ENCODE data around the gene F12.
A peak's percentile ranks its signal among the peaks of the same experiment; 100 is the strongest.

Gene F12

GRCh38 chr5:177440211-177440989 lies 31.0 kb upstream of the F12 start:
- Mint-ChIP-seq H3K27me3 (no peaks in the 10 kb centered on the region), H3K9me3 (no peaks in the 10 kb centered on the region), H3K4me3 (peak overlapping the region; percentile 36), H3K4me1 (peaks cover 59% of the 10 kb centered on the region), H3K36me3 (peaks cover 11% of the 10 kb centered on the region), H3K27ac (peak overlapping the region; percentile 83)

- Mint-ChIP-seq H3K27ac (peak overlapping the region; percentile 83), H3K9me3 (no peaks in the 10 kb centered on the region), H3K4me1 (peaks cover 56% of the 10 kb centered on the region), H3K36me3 (peaks cover 11% of the 10 kb centered on the region), H3K27me3 (no peaks in the 10 kb centered on the region), H3K4me3 (no peak overlapping the region)
Measured at GRCh38 chr5:177439518-177440053, 30.2 kb upstream of the F12 start.

- Mint-ChIP-seq H3K27me3 (no peaks in the 10 kb centered on the region), H3K4me1 (peaks cover 56% of the 10 kb centered on the region), H3K27ac (peak overlapping the region; percentile 76), H3K4me3 (peak overlapping the region; percentile 3), H3K36me3 (peaks cover 15% of the 10 kb centered on the region), H3K9me3 (no peaks in the 10 kb centered on the region)
Measured at GRCh38 chr5:177438468-177438867, 29.1 kb upstream of the F12 start.

- Mint-ChIP-seq H3K4me1 (peaks cover 64% of the 10 kb centered on the region), H3K9me3 (no peaks in the 10 kb centered on the region), H3K4me3 (no peak overlapping the region), H3K36me3 (peaks cover 15% of the 10 kb centered on the region), H3K27me3 (no peaks in the 10 kb centered on the region), H3K27ac (no peak overlapping the region)
Measured at GRCh38 chr5:177437623-177438022, 28.3 kb upstream of the F12 start.

- Mint-ChIP-seq H3K9me3 (no peaks in the 10 kb centered on the region), H3K4me1 (peaks cover 70% of the 10 kb centered on the region), H3K36me3 (peaks cover 17% of the 10 kb centered on the region), H3K4me3 (no peak overlapping the region), H3K27ac (no peak overlapping the region), H3K27me3 (no peaks in the 10 kb centered on the region)
Measured at GRCh38 chr5:177435847-177436536, 26.6 kb upstream of the F12 start.

GRCh38 chr5:177434942-177435738 lies 25.8 kb upstream of the F12 start:
- peaks cover 74% of the 10 kb centered on the region for H3K4me1 Mint-ChIP-seq

GRCh38 chr5:177434437-177434836 lies 25.1 kb upstream of the F12 start:
- Mint-ChIP-seq H3K4me1 (peaks cover 74% of the 10 kb centered on the region), H3K27ac (peak overlapping the region; percentile 91), H3K9me3 (no peaks in the 10 kb centered on the region), H3K4me3 (peak overlapping the region; percentile 79), H3K27me3 (no peaks in the 10 kb centered on the region), H3K36me3 (peaks cover 15% of the 10 kb centered on the region)

More at GRCh38 chr5:177434942-177435738, 25.8 kb upstream of the F12 start:
- Mint-ChIP-seq H3K36me3 (peaks cover 19% of the 10 kb centered on the region), H3K9me3 (no peaks in the 10 kb centered on the region), H3K27ac (peak overlapping the region; percentile 30), H3K4me3 (no peak overlapping the region), H3K27me3 (no peaks in the 10 kb centered on the region)

- Mint-ChIP-seq H3K9me3 (no peaks in the 10 kb centered on the region), H3K4me3 (peak overlapping the region; percentile 51), H3K27ac (peak overlapping the region; percentile 70), H3K36me3 (peaks cover 13% of the 10 kb centered on the region), H3K4me1 (peaks cover 76% of the 10 kb centered on the region), H3K27me3 (no peaks in the 10 kb centered on the region)
Measured at GRCh38 chr5:177433658-177434217, 24.4 kb upstream of the F12 start.

GRCh38 chr5:177432839-177433657 lies 23.7 kb upstream of the F12 start:
- no peaks in the 10 kb centered on the region for H3K9me3 Mint-ChIP-seq
- H3K27me3 Mint-ChIP-seq, result no peaks in the 10 kb centered on the region
- H3K4me3 Mint-ChIP-seq, result peak overlapping the region; percentile 51
- peak overlapping the region; percentile 70 for H3K27ac Mint-ChIP-seq
- H3K4me1 Mint-ChIP-seq, result peaks cover 74% of the 10 kb centered on the region
- H3K36me3 Mint-ChIP-seq, result peaks cover 10% of the 10 kb centered on the region

- no peaks in the 10 kb centered on the region for H3K27me3 Mint-ChIP-seq
- no peaks in the 10 kb centered on the region for H3K9me3 Mint-ChIP-seq
- peaks cover 74% of the 10 kb centered on the region for H3K4me1 Mint-ChIP-seq
- H3K36me3 Mint-ChIP-seq, result peaks cover 10% of the 10 kb centered on the region
- H3K4me3 Mint-ChIP-seq, result peak overlapping the region; percentile 93
- peak overlapping the region; percentile 95 for H3K27ac Mint-ChIP-seq
Measured at GRCh38 chr5:177432143-177432838, 22.9 kb upstream of the F12 start.

- peaks cover 68% of the 10 kb centered on the region for H3K4me1 Mint-ChIP-seq
- H3K27me3 Mint-ChIP-seq, result no peaks in the 10 kb centered on the region
- H3K4me3 Mint-ChIP-seq, result peak overlapping the region; percentile 93
- peak overlapping the region; percentile 95 for H3K27ac Mint-ChIP-seq
- no peaks in the 10 kb centered on the region for H3K9me3 Mint-ChIP-seq
- peaks cover 8% of the 10 kb centered on the region for H3K36me3 Mint-ChIP-seq
Measured at GRCh38 chr5:177431317-177432142, 22.2 kb upstream of the F12 start.

GRCh38 chr5:177430972-177431316 lies 21.6 kb upstream of the F12 start:
- Mint-ChIP-seq H3K36me3 (peaks cover 10% of the 10 kb centered on the region), H3K9me3 (no peaks in the 10 kb centered on the region), H3K27me3 (no peaks in the 10 kb centered on the region), H3K4me1 (peaks cover 70% of the 10 kb centered on the region), H3K4me3 (peak overlapping the region; percentile 93), H3K27ac (peak overlapping the region; percentile 59)

- Mint-ChIP-seq H3K4me1 (peaks cover 74% of the 10 kb centered on the region), H3K36me3 (peaks cover 10% of the 10 kb centered on the region), H3K4me3 (peak overlapping the region; percentile 93), H3K27ac (peak overlapping the region; percentile 59), H3K27me3 (no peaks in the 10 kb centered on the region), H3K9me3 (no peaks in the 10 kb centered on the region)
Measured at GRCh38 chr5:177430140-177430951, 21.0 kb upstream of the F12 start.
